Measurements from ENCODE around the gene CLDN25.
A peak's percentile ranks its signal among the peaks of the same experiment; 100 is the strongest.
"Not testable (repeated sequence)": the region's sequence is repeated elsewhere in the genome, so short reads cannot be mapped to it uniquely, and the experiment has no call there.

CLDN25 gene

DNA sequence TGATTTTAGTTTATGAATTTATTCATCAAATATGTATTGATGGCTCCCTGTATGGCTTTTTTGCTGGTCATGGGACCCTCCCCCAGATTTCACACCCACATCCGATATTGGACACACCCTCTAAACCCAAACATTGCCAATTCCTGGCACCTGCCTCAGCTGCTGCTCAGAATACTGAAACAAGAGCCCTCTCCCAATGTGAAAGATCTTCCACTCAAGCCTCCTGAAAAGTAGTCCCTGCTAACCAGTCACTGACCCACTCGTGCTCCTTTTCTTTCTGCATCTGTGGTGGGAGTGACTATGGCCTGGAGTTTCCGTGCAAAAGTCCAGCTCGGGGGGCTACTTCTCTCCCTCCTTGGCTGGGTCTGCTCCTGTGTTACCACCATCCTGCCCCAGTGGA is at the start of gene CLDN25:
TSS of gene CLDN25 (plus strand) at position 301 of the 400 bp plus-strand sequence. CDS start at position 301, 0 bp downstream.
- DNase-seq = no peak

DNA sequence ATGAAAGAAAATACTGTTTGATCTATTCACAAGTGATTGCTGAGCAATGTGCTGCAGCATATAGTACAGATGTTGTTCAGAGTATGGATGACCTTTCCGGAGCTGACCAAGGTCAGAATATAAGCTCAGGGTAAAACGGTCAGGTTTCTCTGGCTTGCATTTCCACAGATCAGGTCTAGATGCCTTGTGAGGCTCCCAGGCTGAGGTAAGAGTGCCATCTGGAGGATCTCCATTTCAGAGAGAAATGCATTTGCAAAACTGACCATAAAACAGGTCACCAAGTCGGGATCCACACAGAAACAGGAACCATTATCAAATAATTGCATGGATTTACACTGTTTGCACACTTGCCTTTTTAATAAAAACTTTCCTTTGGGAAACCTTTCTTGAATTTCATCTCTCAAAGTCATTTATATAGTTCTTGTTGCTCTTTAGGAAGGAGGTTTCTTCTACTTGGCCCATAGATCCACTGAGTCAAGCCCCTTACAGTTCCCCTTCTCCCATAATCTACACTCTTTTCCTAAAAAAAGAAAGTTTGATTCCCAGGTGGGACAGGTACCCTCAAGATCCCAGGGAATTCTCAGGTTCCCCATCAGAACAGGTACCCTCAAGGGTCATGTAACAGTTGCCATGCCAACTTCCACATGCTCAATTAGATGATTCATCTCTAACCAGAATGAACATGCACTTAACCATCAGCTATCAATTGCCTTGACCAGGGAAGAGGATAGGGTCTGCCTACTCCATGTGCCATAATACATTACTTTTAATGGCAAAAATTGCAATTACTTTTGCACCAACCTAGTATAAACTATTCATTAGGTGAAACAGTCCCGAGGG is 48.5 kb upstream of the CLDN25 start:
- DNase-seq = no peak

DNA sequence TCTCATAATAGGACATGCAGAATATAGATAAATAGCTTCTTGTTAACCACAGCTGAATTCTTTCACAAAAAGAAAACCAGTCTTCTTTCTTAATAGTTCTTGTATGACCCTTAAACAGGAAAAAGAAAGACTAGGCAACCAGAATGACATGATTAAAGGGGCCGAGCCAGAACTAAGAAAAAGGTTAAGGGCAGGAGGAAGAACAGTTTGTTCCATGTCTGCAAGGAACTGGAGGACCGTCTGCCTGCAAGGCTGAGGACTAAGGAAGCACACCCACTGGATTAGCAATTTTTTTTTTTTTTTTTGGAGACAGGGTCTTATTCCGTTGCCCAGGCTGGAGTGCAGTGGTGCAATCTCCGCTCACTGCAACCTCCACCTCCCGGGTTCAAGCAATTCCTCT is 47.5 kb upstream of the CLDN25 start:
- DNase-seq = no peak

GRCh38 chr11:113736323-113736722 is 43.3 kb upstream of the CLDN25 start:
- no peak for DNase-seq

DNA sequence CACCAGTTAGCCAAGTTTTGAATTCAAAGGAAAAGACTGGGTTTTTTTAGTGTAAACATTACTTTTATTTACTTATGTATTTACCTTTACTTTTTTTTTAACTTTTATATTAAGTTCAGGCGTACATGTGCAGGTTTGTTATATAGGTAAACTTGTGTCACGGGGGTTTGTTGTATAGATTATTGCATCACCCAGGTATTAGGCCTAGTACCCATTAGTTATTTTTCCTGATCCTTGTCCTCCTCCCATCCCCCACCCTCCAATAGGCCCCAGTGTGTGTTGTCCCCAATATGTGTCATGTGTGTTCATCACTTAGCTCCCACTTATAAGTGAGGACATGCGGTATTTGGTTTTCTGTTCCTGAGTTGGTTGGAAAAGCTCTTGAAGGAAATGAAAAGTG is 26.7 kb upstream of the CLDN25 start:
- DNase-seq = no peak

DNA sequence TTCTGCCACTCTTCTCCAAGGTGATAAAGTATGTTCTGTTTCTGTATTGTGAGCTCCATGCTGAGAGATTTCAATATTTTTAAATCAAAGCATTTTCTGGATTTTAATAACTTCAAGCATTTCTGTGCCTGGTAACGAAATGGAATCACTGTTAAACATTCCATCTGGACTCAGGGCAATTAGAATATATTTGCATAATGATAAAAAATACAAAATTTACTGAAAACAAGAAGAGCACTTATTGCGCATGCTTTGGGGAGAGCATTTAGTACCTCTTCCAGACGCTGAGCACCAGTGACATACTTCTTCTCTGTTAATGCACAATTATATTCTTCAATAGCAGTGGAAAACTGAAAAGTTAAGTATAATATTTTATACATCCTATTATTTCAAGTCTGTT is 19.4 kb upstream of the CLDN25 start:
- DNase-seq = no peak

DNA sequence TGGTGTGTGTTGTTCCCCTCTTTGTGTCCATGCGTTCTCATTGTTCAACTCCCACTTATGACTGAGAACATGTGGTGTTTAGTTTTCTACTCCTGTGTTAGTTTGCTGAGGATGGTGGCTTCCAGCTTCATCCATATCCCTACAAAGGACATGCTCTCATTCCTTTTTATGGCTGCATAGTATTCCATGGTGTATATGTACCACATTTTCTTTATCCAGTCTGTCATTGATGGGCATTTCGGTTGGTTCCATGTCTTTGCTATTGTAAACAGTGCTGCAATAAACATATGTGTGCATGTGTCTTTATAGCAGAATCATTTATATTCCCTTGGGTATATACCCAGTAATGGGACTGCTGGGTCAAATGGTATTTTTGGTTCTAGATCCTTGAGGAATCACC is 16.6 kb upstream of the CLDN25 start:
- not testable (repeated sequence) for DNase-seq

DNA sequence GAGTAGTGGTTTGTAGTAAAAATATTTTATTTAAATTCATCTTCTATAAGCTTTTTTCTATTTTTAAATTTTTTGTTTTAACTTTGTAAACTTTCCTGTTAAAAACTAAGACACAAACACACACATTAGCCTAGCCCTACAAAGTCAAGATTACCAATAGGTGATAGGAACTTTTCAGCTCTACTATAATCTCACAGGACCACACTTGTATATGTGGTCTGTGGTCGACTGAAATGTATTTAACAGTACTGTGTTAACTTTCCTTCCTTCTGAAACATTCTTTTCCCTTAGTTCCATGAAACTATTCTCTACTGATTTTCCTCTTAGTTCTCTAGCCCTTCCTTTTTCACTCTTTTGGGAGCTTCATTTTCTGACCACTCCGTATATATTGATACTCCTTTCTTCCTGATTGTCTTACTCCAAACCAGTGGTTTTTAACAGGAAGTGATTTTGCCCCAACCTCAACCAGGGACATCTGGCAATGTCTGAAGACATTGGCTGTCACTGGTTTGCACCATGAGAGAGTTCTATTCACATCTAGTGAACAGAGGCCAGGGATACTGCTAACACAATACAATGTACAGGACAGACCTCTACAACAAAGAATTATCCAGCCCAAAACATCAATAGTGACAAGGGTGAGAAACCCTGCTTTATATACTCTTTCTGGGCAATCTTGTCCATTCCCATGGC is 14.9 kb upstream of the CLDN25 start:
- no peak for DNase-seq

DNA sequence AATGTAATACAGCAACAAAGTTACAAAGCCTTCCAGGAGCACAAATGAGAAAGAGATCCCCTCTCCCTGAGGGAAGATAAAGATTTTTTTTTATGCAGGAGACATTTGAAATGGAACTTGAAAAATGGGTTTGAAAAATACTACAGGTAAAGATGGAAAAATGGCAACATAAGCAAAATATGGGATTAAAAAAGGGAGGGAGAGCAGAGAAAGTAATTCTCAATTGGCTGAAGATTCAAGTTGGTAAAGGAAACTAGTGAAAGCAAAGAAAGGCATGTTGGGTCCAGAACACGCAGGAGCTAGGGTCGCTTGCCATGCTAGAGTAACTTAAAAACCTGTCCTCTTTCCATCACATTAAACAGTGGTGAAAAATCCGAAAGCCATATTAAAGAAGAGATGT is 7.6 kb upstream of the CLDN25 start:
- no peak for DNase-seq

GRCh38 chr11:113773092-113773415 is 6.5 kb upstream of the CLDN25 start:
- DNase-seq = no peak

DNA sequence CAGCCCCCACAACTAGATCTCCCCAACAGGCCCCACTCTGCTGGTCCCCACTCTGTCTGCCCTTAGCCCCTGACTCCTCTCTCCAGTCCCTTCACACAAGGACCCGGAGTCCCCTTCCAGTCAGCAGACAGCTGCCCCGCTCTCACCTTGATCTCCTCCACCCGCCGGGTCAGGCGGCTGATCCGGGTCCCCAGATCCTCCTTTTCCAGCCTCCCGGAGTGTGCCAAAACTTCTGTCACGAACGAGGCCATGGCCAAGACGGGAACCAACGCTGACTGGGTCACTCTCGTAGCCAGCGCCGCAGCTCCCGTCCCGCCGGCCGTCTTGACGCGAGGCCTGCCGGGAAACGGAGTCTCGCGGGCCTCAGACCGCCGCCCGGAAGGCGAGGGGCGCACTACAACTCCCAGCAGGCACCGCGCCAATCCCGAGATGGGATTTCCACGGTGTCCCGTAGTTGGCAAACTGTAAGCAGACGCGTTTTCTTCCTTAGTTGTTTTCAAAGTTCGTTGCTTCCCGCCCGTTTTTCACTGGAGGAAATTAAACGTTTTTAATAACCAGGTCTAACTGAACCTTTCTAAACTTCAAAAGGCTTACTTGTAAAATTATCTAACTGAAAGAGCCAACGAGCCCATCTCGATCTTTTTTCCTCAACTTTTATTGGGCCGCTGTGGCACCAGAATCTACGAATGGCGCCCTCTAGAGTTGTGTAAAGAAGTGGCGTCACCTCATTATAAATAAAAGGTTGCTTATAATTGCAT is 6.0 kb upstream of the CLDN25 start, which contains the start of gene ZW10:
TSS of gene ZW10 (minus strand) at position 277 of the 758 bp plus-strand sequence. CDS start at position 251, 26 bp downstream.
- DNase-seq = peak; percentile 90

- no peak for DNase-seq
Observed at GRCh38 chr11:113774174-113774503, 5.5 kb upstream of the CLDN25 start.

DNA sequence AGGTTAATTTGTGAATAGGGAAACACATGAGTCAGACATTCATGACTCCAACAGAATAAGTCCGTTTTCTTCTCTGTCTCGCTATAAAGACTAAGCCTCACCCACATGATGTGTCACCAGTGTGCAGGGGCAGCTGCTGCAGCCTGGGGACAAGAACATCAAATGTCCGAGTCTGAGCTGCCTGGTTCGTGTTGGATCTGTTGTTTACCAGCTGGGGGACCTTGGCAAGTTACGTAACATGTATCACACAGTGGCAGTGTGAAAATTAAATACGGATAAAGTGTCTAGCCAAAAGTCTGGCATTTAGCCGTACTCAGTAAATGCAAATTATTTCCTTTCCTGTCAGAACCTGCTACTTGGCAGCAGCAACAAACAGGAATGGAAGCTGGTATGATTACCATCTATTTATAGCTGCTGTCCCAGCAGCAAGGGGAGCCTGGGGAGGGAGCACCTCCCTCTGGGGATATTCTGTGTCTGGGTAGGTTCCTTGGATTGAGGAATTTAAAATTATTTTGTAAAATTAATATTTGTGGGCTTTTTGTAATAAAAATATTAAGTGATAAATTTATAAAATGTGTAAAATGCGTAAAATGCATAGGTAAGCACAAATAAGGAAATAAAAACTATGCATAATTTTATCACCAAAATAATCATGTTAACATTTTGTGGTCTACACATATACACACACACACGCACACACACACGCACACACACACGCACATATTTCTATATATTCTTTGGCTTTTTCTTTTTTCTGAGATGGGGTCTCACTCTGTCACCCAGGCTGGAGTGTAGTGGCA is 1.3 kb upstream of the CLDN25 start:
- no peak for DNase-seq

- no peak for DNase-seq
Observed at GRCh38 chr11:113781682-113782081, 2.1 kb downstream of the CLDN25 start.

- no peak for DNase-seq
Observed at GRCh38 chr11:113782134-113782533, 2.5 kb downstream of the CLDN25 start.

- DNase-seq = not testable (repeated sequence)
Observed at GRCh38 chr11:113789016-113789415, 9.4 kb downstream of the CLDN25 start.

GRCh38 chr11:113789675-113790320 is 10.2 kb downstream of the CLDN25 start:
- no peak for DNase-seq

DNA sequence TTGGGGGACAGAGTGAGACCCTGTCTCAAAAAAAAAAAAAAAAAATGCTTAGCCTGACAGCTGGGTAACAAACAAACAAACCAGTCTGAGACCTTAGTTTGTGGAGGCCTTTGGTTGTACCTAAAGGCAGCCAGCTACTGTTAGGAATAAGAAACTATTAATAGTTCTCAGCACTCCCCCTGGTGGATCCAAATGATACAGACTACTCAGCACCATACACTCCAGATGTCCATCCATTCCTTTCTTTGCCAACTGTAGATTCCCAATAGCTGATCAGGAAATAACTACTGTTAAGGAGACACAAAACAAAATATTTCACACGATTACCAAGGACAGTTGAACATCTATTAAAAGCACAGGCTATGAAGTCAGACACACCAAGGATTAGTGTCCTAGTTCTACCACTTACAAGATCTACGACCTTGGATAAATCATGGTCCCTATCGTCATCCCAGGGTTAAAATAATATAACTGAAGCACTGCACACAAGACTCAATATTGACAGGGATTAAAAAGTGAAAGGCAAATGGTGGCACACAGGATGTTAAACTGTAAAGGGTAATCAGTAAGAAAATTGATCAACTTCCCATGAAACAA is 17.2 kb downstream of the CLDN25 start:
- no peak for DNase-seq

GRCh38 chr11:113802621-113803020 is 23.0 kb downstream of the CLDN25 start:
- DNase-seq = no peak

DNA sequence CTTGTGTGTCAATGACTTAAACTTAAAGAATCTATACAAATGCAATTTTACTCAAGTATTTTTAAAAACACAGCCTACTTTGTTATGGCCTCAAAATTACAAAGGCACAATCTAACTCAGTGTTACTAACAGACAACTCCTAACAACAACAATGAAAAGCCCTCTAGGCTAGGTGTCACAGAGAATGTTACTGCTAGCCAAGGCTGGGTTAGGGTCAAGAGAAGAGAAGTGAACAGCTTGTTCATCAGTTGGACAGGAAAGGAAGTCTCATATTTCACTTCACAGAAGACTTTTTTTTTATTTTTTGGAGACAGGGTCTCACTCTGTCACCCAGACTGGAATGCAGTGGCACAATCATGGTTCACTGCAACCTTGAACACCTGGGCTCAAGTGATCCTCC is 26.0 kb downstream of the CLDN25 start:
- no peak for DNase-seq

- DNase-seq = no peak
Observed at GRCh38 chr11:113806406-113806805, 26.8 kb downstream of the CLDN25 start.

DNA sequence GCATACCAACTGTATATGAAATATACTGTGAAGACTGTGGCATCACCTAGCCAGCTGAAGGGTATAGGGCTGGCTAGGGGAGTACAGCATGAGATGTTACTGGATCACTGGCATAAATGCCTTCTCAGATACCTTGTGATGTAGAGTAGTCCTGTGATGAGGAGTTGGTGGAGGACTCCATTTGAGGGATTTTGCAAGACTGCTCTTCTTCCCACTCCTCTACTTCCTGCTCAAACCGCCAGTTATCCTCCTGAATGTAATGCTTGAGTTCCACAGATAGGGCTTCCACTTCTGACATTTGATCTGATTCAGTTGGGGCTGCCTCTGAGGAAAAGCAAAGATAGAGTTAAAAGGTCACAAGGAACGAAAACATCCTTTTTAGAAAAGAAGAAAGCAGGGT is 29.3 kb downstream of the CLDN25 start:
- no peak for DNase-seq
